ENCODE data around the gene RBFOX1.

- TF ChIP-seq CTCF (IDR thresholded peaks at IDR 0.05) (no peak), POLR2A (IDR thresholded peaks at IDR 0.05) (no peak)
These were observed 191.8 kb downstream of the RBFOX1 start for GRCh38 chr16:7524419-7524818.

Measured in lower leg skin (tissue), 3 donors.